CD8-positive, alpha-beta memory T cell (primary cell): ENCODE measurements around the gene SLC16A4. TPM values are rescaled to one million over a fixed set of nuclear protein-coding genes. Genes with fewer than 3 reads are reported as not detected.
A peak's percentile ranks its signal among the peaks of the same experiment; 100 is the strongest.
"Not testable (repeated sequence)": the region's sequence is repeated elsewhere in the genome, so short reads cannot be mapped to it uniquely, and the experiment has no call there.

Experiments
- CTCF ChIA-PET: fragments of 350-600 bp; sonication (Branson Sonifier 250); formaldehyde crosslinking; loops from one replicate; lab custom pipeline; 2021; ENCODE audit warnings: antibody characterized with exemption; lab: Charles Lee
- POLR2A ChIA-PET: fragments of 350-600 bp; sonication (Branson Sonifier 250); formaldehyde crosslinking; loops from one replicate; lab custom pipeline; 2021; ENCODE audit warnings: antibody characterized with exemption; lab: Charles Lee
- DNase-seq, 5 donors: peaks; one replicate each; pipeline versions ENCODE4 v3.0.0 to v3.0.0-alpha.2; 2020 to 2022; ENCODE audit warnings: mixed read lengths in 1 of 5
- H3K27ac ChIP-seq: one replicate; pipeline ENCODE4 v1.7.0; 2013; ENCODE audit warnings: low read depth, mild to moderate bottlenecking, low read length, moderate library complexity
- H3K27me3 ChIP-seq: 2 replicates; pipeline ENCODE4 v1.7.0; 2013; ENCODE audit warnings: low read length, mild to moderate bottlenecking; ENCODE audit not compliant: insufficient read depth, poor library complexity, severe bottlenecking
- H3K36me3 ChIP-seq: 2 replicates; pipeline ENCODE4 v1.7.0; 2013; ENCODE audit warnings: mild to moderate bottlenecking, low read length, moderate library complexity; ENCODE audit not compliant: insufficient read depth
- H3K4me1 ChIP-seq: 2 replicates; pipeline ENCODE4 v1.7.0; 2013; ENCODE audit warnings: mild to moderate bottlenecking, low read length, moderate library complexity; ENCODE audit not compliant: insufficient read depth
- H3K4me3 ChIP-seq: 2 replicates; pipeline ENCODE4 v1.7.0; 2013; ENCODE audit warnings: mild to moderate bottlenecking, low read length
- H3K9me3 ChIP-seq: 2 replicates; pipeline ENCODE4 v1.7.0; 2013; ENCODE audit warnings: mild to moderate bottlenecking, low read length
- H3K27ac Mint-ChIP-seq, 8 donors: one replicate each; pipeline ENCODE4 v1.8.0; 2020 to 2021; ENCODE audit warnings: mixed read lengths in 8 of 8, mild to moderate bottlenecking in 6 of 8, inconsistent platforms in 3 of 8, moderate library complexity in 3 of 8
- H3K27me3 Mint-ChIP-seq, 2 donors: one replicate each; pipeline ENCODE4 v1.8.0; 2020 to 2021; ENCODE audit warnings: mixed read lengths in 2 of 2, mild to moderate bottlenecking in 1 of 2, moderate library complexity in 1 of 2
- H3K36me3 Mint-ChIP-seq, 3 donors: one replicate each; pipeline ENCODE4 v1.8.0; 2020 to 2021; ENCODE audit warnings: mixed read lengths in 3 of 3, inconsistent platforms in 1 of 3, mild to moderate bottlenecking in 1 of 3
- H3K4me1 Mint-ChIP-seq, 3 donors: one replicate each; pipeline ENCODE4 v1.8.0; 2020 to 2021; ENCODE audit warnings: mixed read lengths in 3 of 3, inconsistent platforms in 1 of 3, mild to moderate bottlenecking in 1 of 3
- H3K4me3 Mint-ChIP-seq, 7 donors: one replicate each; pipeline ENCODE4 v1.8.0; 2020 to 2021; ENCODE audit warnings: mixed read lengths in 7 of 7, mild to moderate bottlenecking in 6 of 7, moderate library complexity in 4 of 7, inconsistent platforms in 2 of 7
- H3K9me3 Mint-ChIP-seq, 5 donors: one replicate each; pipeline ENCODE4 v1.8.0; 2020 to 2022; ENCODE audit warnings: mixed read lengths in 5 of 5, mild to moderate bottlenecking in 3 of 5, moderate library complexity in 2 of 5, inconsistent platforms in 1 of 5
- polyA plus RNA-seq: library from polyadenylated mRNA; unstranded; fragments of 300-500 nt; fragmentation: Illumina TruSeq; gene quantifications from one replicate; pipeline ENCODE4 v1.2.3, GENCODE V29; 2021
- total RNA-seq, 2 experiments: library from RNA; stranded (reverse); gene quantifications; one replicate each; pipeline ENCODE4 v1.2.3, GENCODE V29; 2021

The SLC16A4 gene
- total and polyA plus RNA-seq, 3 experiments from 2014 or later = 0.09 to 0.49 (median 0.13) TPM

DNA sequence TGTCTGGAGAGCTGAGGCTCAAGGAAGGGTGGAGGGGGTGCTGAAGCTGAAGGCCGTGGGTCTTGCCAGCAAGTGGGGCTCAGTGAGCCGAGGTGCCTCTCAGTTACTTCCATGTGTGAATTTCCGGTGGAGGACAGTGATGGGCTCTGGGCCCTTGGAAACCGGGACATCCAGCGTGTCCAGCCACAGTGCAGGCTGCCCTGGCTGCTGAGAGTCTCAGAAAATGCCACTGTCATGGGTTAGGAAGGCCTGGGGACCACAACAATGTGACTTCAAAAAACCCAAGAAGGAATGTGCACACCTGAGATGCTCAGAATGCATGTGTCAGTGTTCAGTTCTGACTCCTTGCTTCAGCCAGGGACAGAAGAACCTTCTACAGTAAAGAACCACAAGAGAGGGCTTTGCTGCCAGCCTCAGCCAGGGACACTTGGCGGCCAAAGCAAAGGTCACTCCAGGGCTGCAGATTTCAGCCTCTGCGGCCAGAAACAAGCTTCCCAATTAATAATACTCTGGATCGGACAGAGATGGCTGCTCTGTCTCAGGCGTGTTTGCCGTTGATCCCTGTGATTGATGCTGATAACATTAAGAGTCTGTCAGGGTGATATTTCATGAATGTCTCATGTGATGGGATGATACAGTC is 29.3 kb upstream of the SLC16A4 start:
- no peaks in the 10 kb centered on the region for H3K27me3 ChIP-seq
- no peaks in the 10 kb centered on the region for H3K9me3 Mint-ChIP-seq
- peaks cover 0 to 3% (median 0%) of the 10 kb centered on the region in 3 donors for H3K36me3 Mint-ChIP-seq
- H3K27me3 Mint-ChIP-seq = peaks cover 0 to 9% of the 10 kb centered on the region in 2 donors
- H3K4me1 Mint-ChIP-seq = no peaks in the 10 kb centered on the region
- H3K27ac Mint-ChIP-seq = peak overlapping the region in 1 of 8 donors; percentile 81
- no peak for DNase-seq
- no peak overlapping the region for H3K4me3 Mint-ChIP-seq
- no peak overlapping the region for H3K27ac ChIP-seq
- no peaks in the 10 kb centered on the region for H3K4me1 ChIP-seq
- CTCF ChIA-PET = interaction anchor here (1.4 kb wide), 1 partner anchor 12 kb away, joined by 4 read pairs; no protein-coding TSS in a partner anchor
- H3K9me3 ChIP-seq = no peaks in the 10 kb centered on the region
- H3K4me3 ChIP-seq = no peak overlapping the region
- POLR2A ChIA-PET = no interaction called here
- no peaks in the 10 kb centered on the region for H3K36me3 ChIP-seq

DNA sequence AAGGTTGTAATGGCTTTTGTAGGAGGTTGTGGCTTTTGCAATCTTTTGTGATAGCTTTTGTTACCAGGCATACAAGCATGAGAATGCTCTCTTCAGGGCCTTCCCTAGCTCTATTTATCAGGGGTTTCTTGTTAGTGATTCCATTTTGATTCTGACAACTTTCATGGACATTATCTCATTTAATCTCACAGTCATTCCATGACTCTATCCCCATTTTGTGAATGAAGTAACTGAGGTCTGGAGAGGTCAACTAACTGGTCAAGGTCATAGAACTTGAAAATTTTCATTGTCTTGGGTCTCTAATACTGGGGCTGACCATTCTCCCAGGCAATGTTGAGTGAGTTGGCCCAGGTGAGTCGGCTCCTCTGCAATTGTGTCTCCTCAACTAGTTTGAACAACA is 27.9 kb upstream of the SLC16A4 start:
- no peak overlapping the region for H3K27ac Mint-ChIP-seq
- POLR2A ChIA-PET = no interaction called here
- CTCF ChIA-PET = no interaction called here

DNA sequence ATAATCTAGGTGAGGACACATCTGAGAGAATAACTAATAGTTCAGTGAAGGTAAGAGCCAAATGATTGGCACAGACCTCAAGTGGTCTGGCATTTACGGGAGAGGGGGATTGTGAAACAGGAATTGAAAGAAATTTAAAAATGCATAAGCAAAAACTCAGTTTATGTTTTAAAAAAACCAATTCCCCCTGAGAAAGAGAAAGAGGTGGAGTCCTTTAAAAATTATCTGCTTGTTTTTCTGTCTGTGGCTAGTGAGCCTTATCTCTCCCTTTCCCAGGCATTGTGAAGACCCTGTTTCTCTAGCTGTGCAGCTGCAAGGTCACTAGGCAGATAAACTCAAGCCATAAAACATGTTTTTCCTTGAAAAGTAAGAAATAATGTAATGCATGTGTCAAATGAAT is 22.2 kb upstream of the SLC16A4 start:
- H3K9me3 Mint-ChIP-seq, H3K27me3 Mint-ChIP-seq, H3K4me3 ChIP-seq, POLR2A ChIA-PET, H3K9me3 ChIP-seq, H3K27me3 ChIP-seq, H3K36me3 Mint-ChIP-seq, H3K36me3 ChIP-seq, DNase-seq, H3K4me1 ChIP-seq: not testable (repeated sequence)
- peak overlapping the region; percentile 25 for H3K27ac ChIP-seq
- peak overlapping the region in 1 of 8 donors; percentile 54 for H3K27ac Mint-ChIP-seq
- H3K4me3 Mint-ChIP-seq = peak overlapping the region in 1 of 7 donors; percentile 23
- H3K4me1 Mint-ChIP-seq = peaks cover 4 to 15% (median 7%) of the 10 kb centered on the region in 3 donors
- CTCF ChIA-PET = interaction anchor here (1.0 to 6.3 kb wide), 10 partner anchors 17 to 379 kb away, joined by 3 to 39 read pairs (median 5); partner anchors contain the start of genes RBM15 and STRIP1

More for the DNA sequence above, 27.9 kb upstream of the SLC16A4 start:
- Histone ChIP-seq H3K36me3 (no peaks in the 10 kb centered on the region), H3K27ac (no peak overlapping the region), H3K4me1 (no peaks in the 10 kb centered on the region), H3K27me3 (no peaks in the 10 kb centered on the region), H3K9me3 (no peaks in the 10 kb centered on the region), H3K4me3 (no peak overlapping the region)
- no peak for DNase-seq
- Mint-ChIP-seq H3K36me3 (peaks cover 0 to 3% (median 0%) of the 10 kb centered on the region in 3 donors), H3K9me3 (no peaks in the 10 kb centered on the region), H3K27me3 (peaks cover 0 to 3% of the 10 kb centered on the region in 2 donors), H3K4me1 (no peaks in the 10 kb centered on the region), H3K4me3 (no peak overlapping the region)

DNA sequence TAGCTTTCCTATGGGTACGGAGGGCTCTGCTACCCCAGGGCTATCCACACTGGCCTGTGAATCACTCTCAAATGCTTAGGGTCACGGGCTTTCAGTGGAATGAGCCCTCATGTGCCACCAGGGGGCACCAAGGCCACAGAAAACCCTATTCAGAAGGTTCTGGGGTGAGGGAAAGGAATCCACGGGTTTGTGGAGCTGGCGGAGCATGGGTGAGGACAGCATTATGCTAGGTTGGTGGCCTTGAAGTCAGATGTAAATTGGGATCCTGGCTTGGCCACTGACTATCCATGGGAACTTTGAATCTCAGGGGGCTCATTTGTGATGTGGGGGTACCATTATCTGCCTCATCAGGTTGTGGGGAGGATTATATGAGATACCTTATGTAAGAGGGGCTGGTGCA is 21.8 kb upstream of the SLC16A4 start:
- ChIA-PET POLR2A (no interaction called here), CTCF (interaction anchor here (1.0 to 6.3 kb wide), 13 partner anchors 15 to 378 kb away, joined by 3 to 39 read pairs (median 4); partner anchors contain the start of genes RBM15 and STRIP1)
- Mint-ChIP-seq H3K4me3 (peak overlapping the region in 1 of 7 donors; percentile 23), H3K9me3 (no peaks in the 10 kb centered on the region), H3K4me1 (peaks cover 9 to 19% (median 12%) of the 10 kb centered on the region in 3 donors), H3K27ac (peak overlapping the region in 3 of 8 donors; percentile 2 to 68 (median 63)), H3K27me3 (no peaks in the 10 kb centered on the region), H3K36me3 (peaks cover 0 to 3% (median 1%) of the 10 kb centered on the region in 3 donors)
- Histone ChIP-seq H3K27me3 (no peaks in the 10 kb centered on the region), H3K27ac (peak overlapping the region; percentile 25), H3K4me1 (peaks cover 10% of the 10 kb centered on the region), H3K9me3 (no peaks in the 10 kb centered on the region), H3K36me3 (no peaks in the 10 kb centered on the region), H3K4me3 (no peak overlapping the region)
- peak; percentile 26 to 67 (median 41) for DNase-seq

DNA sequence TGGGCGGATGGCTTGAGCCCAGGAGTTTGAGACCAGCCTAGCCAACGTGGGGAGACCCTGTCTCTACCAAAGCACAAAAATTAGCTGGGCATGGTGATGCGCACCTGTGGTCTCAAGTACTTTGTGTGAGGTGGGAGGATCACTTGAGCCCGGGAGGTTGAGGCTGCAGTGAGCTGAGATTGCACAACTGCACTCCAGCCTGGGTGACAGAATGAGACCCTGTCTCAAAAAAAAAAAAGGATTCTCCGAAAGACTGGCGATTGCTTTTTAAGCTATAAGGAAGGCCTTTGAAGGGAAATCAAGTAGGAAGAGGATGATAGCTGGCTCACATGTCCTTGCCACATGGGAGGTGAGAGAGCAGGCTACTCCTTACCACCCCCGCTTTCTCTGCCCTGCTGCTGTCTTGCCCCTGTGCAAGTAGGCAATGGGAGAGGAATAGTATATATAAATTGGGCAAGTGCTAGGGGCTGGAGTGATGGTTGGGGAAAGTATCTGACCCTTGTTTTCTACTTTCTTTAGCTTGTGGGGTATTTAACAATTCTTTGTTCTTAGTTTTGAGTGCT is 20.4 kb upstream of the SLC16A4 start:
- Mint-ChIP-seq H3K9me3 (no peaks in the 10 kb centered on the region), H3K4me3 (peak overlapping the region in 1 of 7 donors; percentile 3), H3K36me3 (peaks cover 0 to 11% (median 4%) of the 10 kb centered on the region in 3 donors), H3K27me3 (no peaks in the 10 kb centered on the region), H3K4me1 (peaks cover 17 to 30% (median 22%) of the 10 kb centered on the region in 3 donors), H3K27ac (no peak overlapping the region)
- H3K9me3 ChIP-seq = no peaks in the 10 kb centered on the region
- H3K27ac ChIP-seq = no peak overlapping the region
- no peak overlapping the region for H3K4me3 ChIP-seq
- ChIA-PET CTCF (interaction anchor here (1.0 to 6.3 kb wide), 8 partner anchors 13 to 203 kb away, joined by 3 to 39 read pairs (median 7); partner anchors contain the start of gene RBM15), POLR2A (no interaction called here)
- H3K4me1 ChIP-seq = peaks cover 14% of the 10 kb centered on the region
- no peaks in the 10 kb centered on the region for H3K27me3 ChIP-seq
- DNase-seq = no peak
- no peaks in the 10 kb centered on the region for H3K36me3 ChIP-seq

DNA sequence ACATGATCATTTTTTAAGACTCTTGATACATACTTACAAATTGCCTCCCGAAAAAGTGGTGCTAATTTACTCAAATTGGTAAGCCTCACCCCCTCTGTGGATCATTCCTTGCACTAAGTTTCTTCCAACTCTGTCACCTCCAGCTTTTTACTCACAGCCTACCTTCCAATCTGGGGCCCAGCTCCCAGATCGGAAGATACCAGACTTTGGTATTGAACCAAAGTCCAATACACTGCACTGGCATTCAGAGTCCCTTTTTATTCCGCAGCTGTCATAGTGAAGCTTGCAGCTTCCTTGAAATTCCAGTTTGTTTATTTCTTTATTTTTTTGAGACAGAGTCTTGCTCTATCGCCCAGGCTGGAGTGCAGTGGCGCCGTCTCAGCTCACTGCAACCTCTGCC is 18.5 kb upstream of the SLC16A4 start:
- Histone ChIP-seq H3K4me3 (no peak overlapping the region), H3K36me3 (peaks cover 3% of the 10 kb centered on the region), H3K4me1 (peaks cover 22% of the 10 kb centered on the region), H3K27ac (no peak overlapping the region), H3K27me3 (no peaks in the 10 kb centered on the region), H3K9me3 (no peaks in the 10 kb centered on the region)
- Mint-ChIP-seq H3K36me3 (peaks cover 0 to 16% (median 5%) of the 10 kb centered on the region in 3 donors), H3K27ac (peak overlapping the region in 2 of 8 donors; percentile 55 to 90), H3K27me3 (no peaks in the 10 kb centered on the region), H3K9me3 (no peaks in the 10 kb centered on the region), H3K4me3 (peak overlapping the region in 4 of 7 donors; percentile 17 to 95 (median 68)), H3K4me1 (peaks cover 22 to 36% (median 29%) of the 10 kb centered on the region in 3 donors)
- ChIA-PET CTCF (interaction anchor here (0.6 to 6.3 kb wide), 8 partner anchors 24 to 357 kb away, joined by 3 to 39 read pairs (median 4); partner anchors contain the start of gene RBM15), POLR2A (interaction anchor here (1.3 to 2.2 kb wide), 3 partner anchors 70 to 200 kb away, joined by 4 to 16 read pairs (median 6); partner anchors contain the start of genes KCNC4 and RBM15)
- no peak for DNase-seq

DNA sequence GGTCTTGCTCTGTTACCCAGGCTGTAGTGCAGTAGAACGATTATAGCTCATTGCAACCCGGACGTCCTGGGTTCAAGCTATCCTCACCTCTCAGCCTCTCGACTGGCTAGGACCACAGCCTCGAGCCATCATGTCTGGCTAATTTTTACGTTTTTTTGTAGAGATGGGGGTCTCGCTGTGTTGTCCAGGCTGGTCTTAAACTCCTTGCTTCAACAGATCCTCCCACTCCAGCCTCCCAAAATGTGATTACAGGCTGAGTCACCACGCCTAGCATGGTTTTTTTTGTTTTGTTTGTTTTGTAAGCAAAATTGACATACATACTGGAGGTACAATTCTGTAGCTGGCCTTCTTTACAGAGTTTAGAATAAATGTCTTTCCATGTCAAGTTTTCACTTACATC is 17.7 kb upstream of the SLC16A4 start:
- ChIA-PET CTCF (interaction anchor here (0.8 to 6.3 kb wide), 10 partner anchors 12 to 212 kb away, joined by 3 to 39 read pairs (median 4); partner anchors contain the start of gene RBM15), POLR2A (interaction anchor here (0.5 to 2.2 kb wide), 5 partner anchors 9 to 201 kb away, joined by 3 to 16 read pairs (median 4); partner anchors contain the start of genes KCNC4 and RBM15)
- H3K4me1 ChIP-seq = peaks cover 22% of the 10 kb centered on the region
- Mint-ChIP-seq H3K36me3 (peaks cover 0 to 24% (median 6%) of the 10 kb centered on the region in 3 donors), H3K27ac (peak overlapping the region; percentile 26 to 100 (median 99)), H3K4me1 (peaks cover 24 to 36% (median 31%) of the 10 kb centered on the region in 3 donors), H3K27me3 (no peaks in the 10 kb centered on the region), H3K4me3 (peak overlapping the region; percentile 95 to 100 (median 99)), H3K9me3 (no peaks in the 10 kb centered on the region)
- no peak for DNase-seq
- no peaks in the 10 kb centered on the region for H3K27me3 ChIP-seq
- peak overlapping the region; percentile 100 for H3K4me3 ChIP-seq
- H3K27ac ChIP-seq = peak overlapping the region; percentile 97
- H3K9me3 ChIP-seq = no peaks in the 10 kb centered on the region
- H3K36me3 ChIP-seq = peaks cover 10% of the 10 kb centered on the region
